ENCODE results near the gene SLC26A8.

GRCh38 chr6:36063318-36064060 lies 39.0 kb upstream of the SLC26A8 start:
- TF ChIP-seq, protein P1, sequence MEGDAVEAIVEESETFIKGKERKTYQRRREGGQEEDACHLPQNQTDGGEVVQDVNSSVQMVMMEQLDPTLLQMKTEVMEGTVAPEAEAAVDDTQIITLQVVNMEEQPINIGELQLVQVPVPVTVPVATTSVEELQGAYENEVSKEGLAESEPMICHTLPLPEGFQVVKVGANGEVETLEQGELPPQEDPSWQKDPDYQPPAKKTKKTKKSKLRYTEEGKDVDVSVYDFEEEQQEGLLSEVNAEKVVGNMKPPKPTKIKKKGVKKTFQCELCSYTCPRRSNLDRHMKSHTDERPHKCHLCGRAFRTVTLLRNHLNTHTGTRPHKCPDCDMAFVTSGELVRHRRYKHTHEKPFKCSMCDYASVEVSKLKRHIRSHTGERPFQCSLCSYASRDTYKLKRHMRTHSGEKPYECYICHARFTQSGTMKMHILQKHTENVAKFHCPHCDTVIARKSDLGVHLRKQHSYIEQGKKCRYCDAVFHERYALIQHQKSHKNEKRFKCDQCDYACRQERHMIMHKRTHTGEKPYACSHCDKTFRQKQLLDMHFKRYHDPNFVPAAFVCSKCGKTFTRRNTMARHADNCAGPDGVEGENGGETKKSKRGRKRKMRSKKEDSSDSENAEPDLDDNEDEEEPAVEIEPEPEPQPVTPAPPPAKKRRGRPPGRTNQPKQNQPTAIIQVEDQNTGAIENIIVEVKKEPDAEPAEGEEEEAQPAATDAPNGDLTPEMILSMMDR (IDR thresholded peaks at IDR 0.05; ENCODE audit: borderline replicate concordance, extremely low read depth, low read length, poor library complexity, severe bottlenecking): no peak
- TF ChIP-seq EZH2 (IDR thresholded peaks at IDR 0.05; ENCODE audit: borderline replicate concordance, low read depth, low read length, severe bottlenecking): no peak
